ENCODE results near the gene SLC12A3.

SLC12A3 gene

GRCh38 chr16:56945847-56946527, 81.0 kb downstream of the SLC12A3 start:
- no peak for DNase-seq

- DNase-seq = no peak
These were observed 82.0 kb downstream of the SLC12A3 start for GRCh38 chr16:56946767-56947603.

GRCh38 chr16:56947604-56947995, 82.6 kb downstream of the SLC12A3 start:
- no peak for DNase-seq

GRCh38 chr16:56948234-56948633, 83.2 kb downstream of the SLC12A3 start:
- DNase-seq = no peak

GRCh38 chr16:56950051-56950450, 85.0 kb downstream of the SLC12A3 start:
- DNase-seq = no peak

GRCh38 chr16:56950455-56950854, 85.4 kb downstream of the SLC12A3 start:
- no peak for DNase-seq

- DNase-seq = peak; percentile 52
These were observed 86.1 kb downstream of the SLC12A3 start for GRCh38 chr16:56950881-56951771.

GRCh38 chr16:56953006-56953405, 88.0 kb downstream of the SLC12A3 start:
- no peak for DNase-seq

GRCh38 chr16:56956076-56956475, 91.1 kb downstream of the SLC12A3 start:
- no peak for DNase-seq

GRCh38 chr16:56956756-56957155, 91.7 kb downstream of the SLC12A3 start:
- no peak for DNase-seq

- no peak for DNase-seq
These were observed 95.8 kb downstream of the SLC12A3 start for GRCh38 chr16:56960681-56961281.

- no peak for DNase-seq
These were observed 96.4 kb downstream of the SLC12A3 start for GRCh38 chr16:56961386-56961785.

GRCh38 chr16:56961851-56962281, 96.9 kb downstream of the SLC12A3 start, which contains the start of gene CETP:
TSS of gene CETP (plus strand) at chr16:56961950. CDS start at chr16:56961980, 30 bp downstream.
- DNase-seq = no peak

- DNase-seq = peak; percentile 69
These were observed 99.5 kb downstream of the SLC12A3 start for GRCh38 chr16:56964243-56965148.
